Endothelial cell of umbilical vein (primary cell): ENCODE measurements around the gene FAM120AOS.
"Not testable (repeated sequence)": the region's sequence is repeated elsewhere in the genome, so short reads cannot be mapped to it uniquely, and the experiment has no call there.

ENCODE experiments used
- EZH2 ChIP-seq: IDR thresholded peaks from 2 replicates; pipeline ENCODE4 v1.6.1; 2012; ENCODE audit warnings: borderline replicate concordance, low read depth, mild to moderate bottlenecking, moderate library complexity, low read length, inconsistent platforms; ENCODE audit not compliant: severe bottlenecking
- FOS ChIP-seq: IDR thresholded peaks from 2 replicates; pipeline ENCODE4 v1.6.1; 2011; ENCODE audit warnings: mild to moderate bottlenecking, low read length, moderate library complexity, borderline replicate concordance; ENCODE audit not compliant: insufficient read depth
- JUN ChIP-seq: IDR thresholded peaks from 2 replicates; pipeline ENCODE4 v1.6.1; 2011; ENCODE audit warnings: borderline replicate concordance, low read depth; ENCODE audit not compliant: insufficient read length, insufficient read depth
- POLR2A ChIP-seq: IDR thresholded peaks from 2 replicates; pipeline ENCODE4 v1.6.1; 2012; ENCODE audit warnings: low read depth, mild to moderate bottlenecking, control low read depth, low read length
- POLR2AphosphoS5 ChIP-seq: IDR thresholded peaks from 2 replicates; pipeline ENCODE4 v1.6.1; 2012; ENCODE audit warnings: low read depth, mild to moderate bottlenecking, control low read depth, low read length, moderate library complexity; ENCODE audit not compliant: insufficient read depth
- TF ChIP-seq, protein P1 (sequence below), 2 donors: IDR thresholded peaks; 1 replicate in 1 of 2; 2 replicates in 1 of 2; pipeline ENCODE4 v1.5.1; 2011; ENCODE audit warnings: low read length in 2 of 2, mild to moderate bottlenecking in 2 of 2, moderate library complexity in 2 of 2, control low read depth in 1 of 2, inconsistent platforms in 1 of 2, low read depth in 1 of 2; ENCODE audit not compliant: insufficient read depth in 1 of 2; ENCODE audit errors: extremely low read depth in 1 of 2
- TF ChIP-seq, protein P2 (sequence below): IDR thresholded peaks from 2 replicates; pipeline ENCODE4 v1.6.1; 2011; ENCODE audit not compliant: insufficient read depth, insufficient read length

DNA sequence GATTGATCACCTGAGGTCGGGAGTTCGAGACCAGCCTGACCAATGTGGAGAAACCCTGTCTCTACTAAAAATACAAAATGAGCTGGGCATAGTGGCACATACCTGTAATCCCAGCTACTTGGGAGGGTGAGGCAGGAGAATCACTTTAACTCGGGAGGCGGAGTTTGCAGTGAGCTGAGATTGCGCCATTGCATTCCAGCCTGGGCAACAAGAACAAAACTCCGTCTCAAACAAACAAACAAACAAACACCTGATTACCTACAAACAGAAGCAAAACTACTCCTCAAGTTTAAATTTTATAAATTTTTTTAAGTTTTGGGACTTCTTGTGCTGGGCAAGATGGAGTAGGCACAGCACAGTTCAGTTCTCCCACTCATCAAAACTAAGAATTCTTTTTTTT lies 14.1 kb downstream of the FAM120AOS start:
- TF ChIP-seq, protein P1, sequence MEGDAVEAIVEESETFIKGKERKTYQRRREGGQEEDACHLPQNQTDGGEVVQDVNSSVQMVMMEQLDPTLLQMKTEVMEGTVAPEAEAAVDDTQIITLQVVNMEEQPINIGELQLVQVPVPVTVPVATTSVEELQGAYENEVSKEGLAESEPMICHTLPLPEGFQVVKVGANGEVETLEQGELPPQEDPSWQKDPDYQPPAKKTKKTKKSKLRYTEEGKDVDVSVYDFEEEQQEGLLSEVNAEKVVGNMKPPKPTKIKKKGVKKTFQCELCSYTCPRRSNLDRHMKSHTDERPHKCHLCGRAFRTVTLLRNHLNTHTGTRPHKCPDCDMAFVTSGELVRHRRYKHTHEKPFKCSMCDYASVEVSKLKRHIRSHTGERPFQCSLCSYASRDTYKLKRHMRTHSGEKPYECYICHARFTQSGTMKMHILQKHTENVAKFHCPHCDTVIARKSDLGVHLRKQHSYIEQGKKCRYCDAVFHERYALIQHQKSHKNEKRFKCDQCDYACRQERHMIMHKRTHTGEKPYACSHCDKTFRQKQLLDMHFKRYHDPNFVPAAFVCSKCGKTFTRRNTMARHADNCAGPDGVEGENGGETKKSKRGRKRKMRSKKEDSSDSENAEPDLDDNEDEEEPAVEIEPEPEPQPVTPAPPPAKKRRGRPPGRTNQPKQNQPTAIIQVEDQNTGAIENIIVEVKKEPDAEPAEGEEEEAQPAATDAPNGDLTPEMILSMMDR (IDR thresholded peaks at IDR 0.05; ENCODE audit: extremely low read depth in 1 of 2, insufficient read depth in 1 of 2, low read depth in 1 of 2, low read length in 2 of 2) = not testable (repeated sequence)
- TF ChIP-seq POLR2A, EZH2, POLR2AphosphoS5, JUN, FOS: not testable (repeated sequence)
- TF ChIP-seq, protein P2, sequence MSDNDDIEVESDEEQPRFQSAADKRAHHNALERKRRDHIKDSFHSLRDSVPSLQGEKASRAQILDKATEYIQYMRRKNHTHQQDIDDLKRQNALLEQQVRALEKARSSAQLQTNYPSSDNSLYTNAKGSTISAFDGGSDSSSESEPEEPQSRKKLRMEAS = not testable (repeated sequence)
